Measurements from ENCODE around the gene VKORC1.
A peak's percentile ranks its signal among the peaks of the same experiment; 100 is the strongest.
"Not testable (repeated sequence)": the region's sequence is repeated elsewhere in the genome, so short reads cannot be mapped to it uniquely, and the experiment has no call there.

VKORC1 gene

GRCh38 chr16:31107465-31107867 is 12.9 kb upstream of the VKORC1 start:
- no peak for DNase-seq (ENCODE audit: low read depth in 3 of 3, low spot score in 1 of 3)

- DNase-seq (ENCODE audit: low read depth in 3 of 3, low spot score in 1 of 3): no peak
Measured at GRCh38 chr16:31106509-31107464, 12.2 kb upstream of the VKORC1 start.

- DNase-seq (ENCODE audit: low read depth in 3 of 3, low spot score in 1 of 3): peak; percentile 19 to 82 (median 44)
Measured at GRCh38 chr16:31105677-31106213, 11.1 kb upstream of the VKORC1 start.

GRCh38 chr16:31100876-31101641 is 6.5 kb upstream of the VKORC1 start:
- not testable (repeated sequence) for DNase-seq (ENCODE audit: low read depth in 3 of 3, low spot score in 1 of 3)

GRCh38 chr16:31099860-31100638 is 5.5 kb upstream of the VKORC1 start:
- no peak for DNase-seq (ENCODE audit: low read depth in 3 of 3, low spot score in 1 of 3)

GRCh38 chr16:31094088-31094423 is 541 bp downstream of the VKORC1 start:
- DNase-seq (ENCODE audit: low read depth in 3 of 3, low spot score in 1 of 3): no peak

GRCh38 chr16:31093132-31093703 is 1.4 kb downstream of the VKORC1 start:
- no peak for DNase-seq (ENCODE audit: low read depth in 3 of 3, low spot score in 1 of 3)

- DNase-seq (ENCODE audit: low read depth in 3 of 3, low spot score in 1 of 3): no peak
Measured at GRCh38 chr16:31092330-31092729, 2.3 kb downstream of the VKORC1 start.

- DNase-seq (ENCODE audit: low read depth in 3 of 3, low spot score in 1 of 3): no peak
Measured at GRCh38 chr16:31090540-31090939, 4.1 kb downstream of the VKORC1 start.

GRCh38 chr16:31089199-31089598 is 5.4 kb downstream of the VKORC1 start:
- DNase-seq (ENCODE audit: low read depth in 3 of 3, low spot score in 1 of 3): no peak

- no peak for DNase-seq (ENCODE audit: low read depth in 3 of 3, low spot score in 1 of 3)
Measured at GRCh38 chr16:31088459-31089183, 6.0 kb downstream of the VKORC1 start, which contains the start of gene PRSS53. Gene PRSS53, minus strand, starts transcription at chr16:31088943. Its CDS starts 134 bp downstream, at chr16:31088809.

- DNase-seq (ENCODE audit: low read depth in 3 of 3, low spot score in 1 of 3): no peak
Measured at GRCh38 chr16:31087971-31088370, 6.6 kb downstream of the VKORC1 start.

GRCh38 chr16:31087481-31087880 is 7.1 kb downstream of the VKORC1 start:
- DNase-seq (ENCODE audit: low read depth in 3 of 3, low spot score in 1 of 3): no peak

- no peak for DNase-seq (ENCODE audit: low read depth in 3 of 3, low spot score in 1 of 3)
Measured at GRCh38 chr16:31086629-31086906, 8.0 kb downstream of the VKORC1 start.

- no peak for DNase-seq (ENCODE audit: low read depth in 3 of 3, low spot score in 1 of 3)
Measured at GRCh38 chr16:31085873-31086628, 8.5 kb downstream of the VKORC1 start.

- no peak for DNase-seq (ENCODE audit: low read depth in 3 of 3, low spot score in 1 of 3)
Measured at GRCh38 chr16:31085411-31085810, 9.2 kb downstream of the VKORC1 start.

- no peak for DNase-seq (ENCODE audit: low read depth in 3 of 3, low spot score in 1 of 3)
Measured at GRCh38 chr16:31084584-31085302, 9.9 kb downstream of the VKORC1 start.

GRCh38 chr16:31083981-31084380 is 10.6 kb downstream of the VKORC1 start:
- DNase-seq (ENCODE audit: low read depth in 3 of 3, low spot score in 1 of 3): no peak

GRCh38 chr16:31083556-31083955 is 11.0 kb downstream of the VKORC1 start:
- no peak for DNase-seq (ENCODE audit: low read depth in 3 of 3, low spot score in 1 of 3)

All from stimulated activated CD4-positive, alpha-beta T cell treated with anti-CD3 and anti-CD28 coated beads, TNF-alpha, amount 100 ng/mL, for 1 hour (primary cell).